ENCODE measurements around the gene LRRK1. TPM values are rescaled to one million over a fixed set of nuclear protein-coding genes. Genes with fewer than 3 reads are reported as not detected.

Gene LRRK1
- total RNA-seq, 1 donor from 2014 or later, result not detected

DNA sequence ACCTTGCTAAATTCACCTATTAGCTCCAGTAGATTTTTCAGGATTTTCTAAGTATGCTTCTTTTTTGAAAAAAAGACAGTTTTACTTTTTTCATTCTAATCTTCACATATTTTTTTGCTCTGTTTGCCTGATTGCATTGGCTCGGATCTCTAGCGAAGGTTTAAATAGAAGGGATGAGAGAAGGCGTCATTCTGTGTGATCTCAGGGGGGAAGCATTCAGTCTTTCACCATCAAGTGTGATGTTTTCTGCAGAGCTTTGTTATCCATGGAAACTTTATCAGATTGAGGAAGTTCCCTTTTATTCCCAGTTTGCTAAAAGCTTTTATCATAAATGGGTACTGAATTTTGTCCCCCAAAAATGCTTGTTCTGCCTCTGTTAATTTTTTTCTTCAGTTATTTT lies 120.3 kb downstream of the LRRK1 start:
- no peak overlapping the region for H3K4me2 ChIP-seq
- no peaks in the 10 kb centered on the region for H3K4me1 ChIP-seq
- no peak overlapping the region for H2AFZ ChIP-seq (replicated peaks)
- peaks cover 15% of the 10 kb centered on the region for H3K9me3 ChIP-seq (ENCODE audit: low read depth)
- peaks cover 23% of the 10 kb centered on the region for H3K9me3 Mint-ChIP-seq
- no peak overlapping the region for H3K27ac ChIP-seq
- H3F3A ChIP-seq (ENCODE audit: low read depth), result no peaks in the 10 kb centered on the region
- no peaks in the 10 kb centered on the region for H3K79me2 ChIP-seq (ENCODE audit: low read depth)
- H3K36me3 Mint-ChIP-seq, result peaks cover 3% of the 10 kb centered on the region
- H3K27me3 ChIP-seq, result no peaks in the 10 kb centered on the region
- TF ChIP-seq EZH2 (IDR thresholded peaks at IDR 0.05) (no peak), EZH2phosphoT487 (IDR thresholded peaks at IDR 0.05) (no peak)
- TF ChIP-seq, protein P1, sequence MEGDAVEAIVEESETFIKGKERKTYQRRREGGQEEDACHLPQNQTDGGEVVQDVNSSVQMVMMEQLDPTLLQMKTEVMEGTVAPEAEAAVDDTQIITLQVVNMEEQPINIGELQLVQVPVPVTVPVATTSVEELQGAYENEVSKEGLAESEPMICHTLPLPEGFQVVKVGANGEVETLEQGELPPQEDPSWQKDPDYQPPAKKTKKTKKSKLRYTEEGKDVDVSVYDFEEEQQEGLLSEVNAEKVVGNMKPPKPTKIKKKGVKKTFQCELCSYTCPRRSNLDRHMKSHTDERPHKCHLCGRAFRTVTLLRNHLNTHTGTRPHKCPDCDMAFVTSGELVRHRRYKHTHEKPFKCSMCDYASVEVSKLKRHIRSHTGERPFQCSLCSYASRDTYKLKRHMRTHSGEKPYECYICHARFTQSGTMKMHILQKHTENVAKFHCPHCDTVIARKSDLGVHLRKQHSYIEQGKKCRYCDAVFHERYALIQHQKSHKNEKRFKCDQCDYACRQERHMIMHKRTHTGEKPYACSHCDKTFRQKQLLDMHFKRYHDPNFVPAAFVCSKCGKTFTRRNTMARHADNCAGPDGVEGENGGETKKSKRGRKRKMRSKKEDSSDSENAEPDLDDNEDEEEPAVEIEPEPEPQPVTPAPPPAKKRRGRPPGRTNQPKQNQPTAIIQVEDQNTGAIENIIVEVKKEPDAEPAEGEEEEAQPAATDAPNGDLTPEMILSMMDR (IDR thresholded peaks at IDR 0.05), result no peak
- no peak overlapping the region for H3K9ac ChIP-seq
- H3K4me3 Mint-ChIP-seq, result no peak overlapping the region
- no peak overlapping the region for H3K27ac Mint-ChIP-seq
- H3K27me3 Mint-ChIP-seq (ENCODE audit: insufficient read depth, low read depth), result peaks cover 2% of the 10 kb centered on the region
- DNase-seq (ENCODE audit: low spot score), result no peak
- H3K4me3 ChIP-seq, result no peak overlapping the region
- peaks cover 2% of the 10 kb centered on the region for H3K4me1 Mint-ChIP-seq
- no peaks in the 10 kb centered on the region for H3K36me3 ChIP-seq
- no peaks in the 10 kb centered on the region for H4K20me1 ChIP-seq (ENCODE audit: low read depth)

DNA sequence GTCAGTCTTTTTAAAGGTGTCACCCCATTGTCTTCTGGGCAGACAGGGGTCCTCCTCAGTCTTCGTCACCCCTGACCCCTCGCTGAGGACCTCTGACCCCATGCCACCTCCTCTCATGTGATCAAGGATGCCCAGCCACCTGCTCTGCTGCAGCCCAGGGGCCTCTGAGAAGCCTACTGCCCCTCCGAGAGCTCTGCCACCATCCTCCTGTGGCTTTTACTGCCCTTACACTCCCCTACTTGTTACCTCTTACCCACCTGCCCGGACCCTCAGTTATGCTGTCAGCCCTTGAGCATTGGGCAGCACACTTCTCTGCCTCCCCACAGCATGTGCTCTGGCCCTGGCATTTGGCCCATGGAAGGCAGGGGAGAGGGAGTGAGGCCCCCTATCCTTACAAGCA lies 123.2 kb downstream of the LRRK1 start:
- H3K36me3 ChIP-seq, result no peaks in the 10 kb centered on the region
- no peak overlapping the region for H2AFZ ChIP-seq (replicated peaks)
- no peak overlapping the region for H3K27ac ChIP-seq
- H3F3A ChIP-seq (ENCODE audit: low read depth), result no peaks in the 10 kb centered on the region
- no peaks in the 10 kb centered on the region for H4K20me1 ChIP-seq (ENCODE audit: low read depth)
- H3K4me2 ChIP-seq, result no peak overlapping the region
- peaks cover 22% of the 10 kb centered on the region for H3K27me3 ChIP-seq
- no peaks in the 10 kb centered on the region for H3K79me2 ChIP-seq (ENCODE audit: low read depth)
- H3K27ac Mint-ChIP-seq, result no peak overlapping the region
- no peaks in the 10 kb centered on the region for H3K36me3 Mint-ChIP-seq
- H3K27me3 Mint-ChIP-seq (ENCODE audit: insufficient read depth, low read depth), result peaks cover 4% of the 10 kb centered on the region
- H3K9ac ChIP-seq, result no peak overlapping the region
- H3K9me3 Mint-ChIP-seq, result peaks cover 4% of the 10 kb centered on the region
- H3K4me1 Mint-ChIP-seq, result peaks cover 11% of the 10 kb centered on the region
- no peaks in the 10 kb centered on the region for H3K9me3 ChIP-seq (ENCODE audit: low read depth)
- DNase-seq (ENCODE audit: low spot score), result no peak
- H3K4me3 Mint-ChIP-seq, result no peak overlapping the region
- H3K4me3 ChIP-seq, result no peak overlapping the region
- TF ChIP-seq, protein P1 (IDR thresholded peaks at IDR 0.05), result no peak
- TF ChIP-seq EZH2phosphoT487 (IDR thresholded peaks at IDR 0.05) (no peak), EZH2 (IDR thresholded peaks at IDR 0.05) (no peak)
- peaks cover 3% of the 10 kb centered on the region for H3K4me1 ChIP-seq

DNA sequence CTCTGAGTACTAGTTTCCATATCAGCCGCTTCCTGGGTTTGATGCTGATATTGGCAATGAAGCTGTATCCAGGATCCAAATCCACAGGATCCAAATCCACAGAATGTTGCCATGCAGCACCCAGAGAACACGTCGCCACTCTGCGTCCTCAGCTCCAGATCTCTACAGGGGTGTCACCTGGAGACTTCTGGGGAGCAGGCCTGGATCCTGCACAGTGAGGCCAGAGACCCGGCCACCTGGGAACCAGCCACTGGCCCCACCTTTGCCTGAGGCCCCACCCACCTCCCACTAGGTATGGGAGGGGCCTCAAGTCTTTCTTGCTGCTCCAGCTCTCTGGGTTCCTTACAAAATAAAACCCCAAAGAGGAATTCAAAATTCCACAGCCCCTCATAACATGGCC lies 123.9 kb downstream of the LRRK1 start:
- Histone ChIP-seq H3K79me2 (ENCODE audit: low read depth) (no peaks in the 10 kb centered on the region), H2AFZ (replicated peaks) (no peak overlapping the region), H3K27me3 (peaks cover 29% of the 10 kb centered on the region), H3F3A (ENCODE audit: low read depth) (no peaks in the 10 kb centered on the region), H3K4me2 (no peak overlapping the region), H3K9ac (no peak overlapping the region), H3K4me3 (no peak overlapping the region), H3K4me1 (peaks cover 10% of the 10 kb centered on the region), H4K20me1 (ENCODE audit: low read depth) (no peaks in the 10 kb centered on the region), H3K27ac (no peak overlapping the region), H3K36me3 (no peaks in the 10 kb centered on the region), H3K9me3 (ENCODE audit: low read depth) (no peaks in the 10 kb centered on the region)
- no peaks in the 10 kb centered on the region for H3K36me3 Mint-ChIP-seq
- peaks cover 4% of the 10 kb centered on the region for H3K9me3 Mint-ChIP-seq
- H3K27me3 Mint-ChIP-seq (ENCODE audit: insufficient read depth, low read depth), result peaks cover 3% of the 10 kb centered on the region
- H3K4me3 Mint-ChIP-seq, result no peak overlapping the region
- DNase-seq (ENCODE audit: low spot score), result no peak
- peaks cover 18% of the 10 kb centered on the region for H3K4me1 Mint-ChIP-seq
- H3K27ac Mint-ChIP-seq, result no peak overlapping the region
- TF ChIP-seq EZH2phosphoT487 (IDR thresholded peaks at IDR 0.05) (no peak), EZH2 (IDR thresholded peaks at IDR 0.05) (no peak)
- TF ChIP-seq, protein P1 (IDR thresholded peaks at IDR 0.05), result no peak

Measured in neural progenitor cell (in vitro differentiated cells).